HFFc6 (cell line): ENCODE results near the gene LAPTM4A. TPM values are rescaled to one million over a fixed set of nuclear protein-coding genes. Genes with fewer than 3 reads are reported as not detected.

Source experiments
- DNase-seq: peaks from one replicate; pipeline ENCODE4 v3.0.0-alpha.2; 2018
- H3K27ac Mint-ChIP-seq: 2 replicates; pipeline ENCODE4 v1.8.0; 2020; ENCODE audit warnings: mild to moderate bottlenecking, mixed read lengths
- H3K27me3 Mint-ChIP-seq: 2 replicates; pipeline ENCODE4 v1.8.0; 2021; ENCODE audit warnings: mild to moderate bottlenecking, moderate library complexity, mixed read lengths; ENCODE audit not compliant: insufficient read depth
- H3K36me3 Mint-ChIP-seq: 2 replicates; pipeline ENCODE4 v1.8.0; 2021; ENCODE audit warnings: low read depth, mixed read lengths
- H3K4me1 Mint-ChIP-seq: 2 replicates; pipeline ENCODE4 v1.8.0; 2020; ENCODE audit warnings: low read depth, mixed read lengths
- H3K4me3 Mint-ChIP-seq: 2 replicates; pipeline ENCODE4 v1.8.0; 2020; ENCODE audit warnings: mild to moderate bottlenecking, moderate library complexity, mixed read lengths
- H3K9me3 Mint-ChIP-seq: 2 replicates; pipeline ENCODE4 v1.8.0; 2020; ENCODE audit warnings: mild to moderate bottlenecking, mixed read lengths
- total RNA-seq, 6 experiments: library from RNA; stranded (reverse); fragmentation: NEBNext Ultra II Directional; extraction: Animal tissue kit (Norgen Biotek cat#: 25700); gene quantifications; 2 replicates in 1 of 6; 3 replicates in 5 of 6; pipeline ENCODE4 v1.2.3, GENCODE V29; 2021
- TF ChIP-seq, protein P1 (sequence below): fragments of 200-600 bp; sonication (generic); IDR thresholded peaks from 2 replicates; pipeline ENCODE4 v1.5.0; 2021; ENCODE audit warnings: antibody characterized with exemption, mild to moderate bottlenecking

Gene LAPTM4A
- total RNA-seq, 6 experiments from 2014 or later, result 218 to 254 (median 240) TPM

DNA sequence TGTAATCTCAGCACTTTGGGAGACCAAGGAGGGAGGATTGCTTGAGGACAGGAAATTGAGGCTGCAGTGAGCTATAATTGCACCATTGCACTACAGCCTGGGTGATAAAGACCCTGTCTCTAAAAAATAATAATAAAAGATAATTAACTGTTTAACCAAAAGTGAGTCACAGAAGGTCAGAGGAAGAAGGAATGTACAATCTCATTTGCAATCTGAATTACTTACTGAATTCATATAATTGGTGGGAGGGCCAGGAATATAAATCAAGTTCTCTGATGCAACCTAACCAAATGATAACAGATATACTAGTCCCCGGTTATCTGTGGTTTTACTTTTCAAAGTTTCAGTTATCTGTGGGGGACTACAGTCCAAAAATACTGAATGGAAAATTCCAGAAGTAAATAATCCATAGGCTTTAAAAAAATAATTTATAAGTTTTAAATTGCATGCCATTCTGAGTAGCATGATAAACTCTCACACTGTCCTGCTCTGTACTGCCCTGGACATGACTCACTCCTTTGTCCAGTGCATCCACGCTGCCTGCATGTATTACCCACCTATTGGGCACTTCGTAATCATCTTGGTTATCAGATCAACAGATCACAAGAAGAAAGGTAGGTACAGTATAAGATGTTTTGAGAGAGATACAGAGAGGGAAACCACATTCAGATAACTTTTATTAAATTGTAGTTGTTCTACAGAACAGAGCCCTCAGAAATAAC is 26.2 kb downstream of the LAPTM4A start:
- Mint-ChIP-seq H3K4me1 (peaks cover 44% of the 10 kb centered on the region), H3K9me3 (peaks cover 24% of the 10 kb centered on the region), H3K36me3 (peaks cover 70% of the 10 kb centered on the region), H3K27me3 (no peaks in the 10 kb centered on the region), H3K27ac (peak overlapping the region; percentile 60; the same call in 1 of the 2 replicates), H3K4me3 (no peak overlapping the region)
- DNase-seq, result peak; percentile 48
- TF ChIP-seq, protein P1, sequence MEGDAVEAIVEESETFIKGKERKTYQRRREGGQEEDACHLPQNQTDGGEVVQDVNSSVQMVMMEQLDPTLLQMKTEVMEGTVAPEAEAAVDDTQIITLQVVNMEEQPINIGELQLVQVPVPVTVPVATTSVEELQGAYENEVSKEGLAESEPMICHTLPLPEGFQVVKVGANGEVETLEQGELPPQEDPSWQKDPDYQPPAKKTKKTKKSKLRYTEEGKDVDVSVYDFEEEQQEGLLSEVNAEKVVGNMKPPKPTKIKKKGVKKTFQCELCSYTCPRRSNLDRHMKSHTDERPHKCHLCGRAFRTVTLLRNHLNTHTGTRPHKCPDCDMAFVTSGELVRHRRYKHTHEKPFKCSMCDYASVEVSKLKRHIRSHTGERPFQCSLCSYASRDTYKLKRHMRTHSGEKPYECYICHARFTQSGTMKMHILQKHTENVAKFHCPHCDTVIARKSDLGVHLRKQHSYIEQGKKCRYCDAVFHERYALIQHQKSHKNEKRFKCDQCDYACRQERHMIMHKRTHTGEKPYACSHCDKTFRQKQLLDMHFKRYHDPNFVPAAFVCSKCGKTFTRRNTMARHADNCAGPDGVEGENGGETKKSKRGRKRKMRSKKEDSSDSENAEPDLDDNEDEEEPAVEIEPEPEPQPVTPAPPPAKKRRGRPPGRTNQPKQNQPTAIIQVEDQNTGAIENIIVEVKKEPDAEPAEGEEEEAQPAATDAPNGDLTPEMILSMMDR, result no peak

DNA sequence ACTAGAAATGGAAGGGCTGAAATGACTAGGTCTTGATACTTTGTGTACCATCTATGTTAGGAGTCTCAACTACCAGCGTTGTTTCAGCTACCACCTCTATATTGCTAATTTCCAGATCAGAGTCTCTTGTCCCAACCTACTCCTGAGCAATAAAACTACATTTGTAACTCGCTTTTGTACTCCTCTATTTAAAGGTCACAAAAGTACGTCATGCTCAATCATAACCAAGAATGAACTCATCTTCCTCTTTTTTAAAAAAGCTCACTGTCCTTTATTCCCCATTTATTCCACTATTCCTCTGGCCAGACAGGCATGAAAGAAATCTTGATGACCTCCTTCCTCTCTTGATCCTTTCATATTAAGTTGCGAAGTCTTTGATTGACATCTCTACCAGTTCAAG is 27.7 kb downstream of the LAPTM4A start:
- H3K27me3 Mint-ChIP-seq, result no peaks in the 10 kb centered on the region
- TF ChIP-seq, protein P1, result no peak
- peaks cover 26% of the 10 kb centered on the region for H3K9me3 Mint-ChIP-seq
- peaks cover 35% of the 10 kb centered on the region for H3K4me1 Mint-ChIP-seq
- no peak overlapping the region for H3K4me3 Mint-ChIP-seq
- DNase-seq, result no peak
- H3K36me3 Mint-ChIP-seq, result peaks cover 60% of the 10 kb centered on the region
- H3K27ac Mint-ChIP-seq, result no peak overlapping the region

DNA sequence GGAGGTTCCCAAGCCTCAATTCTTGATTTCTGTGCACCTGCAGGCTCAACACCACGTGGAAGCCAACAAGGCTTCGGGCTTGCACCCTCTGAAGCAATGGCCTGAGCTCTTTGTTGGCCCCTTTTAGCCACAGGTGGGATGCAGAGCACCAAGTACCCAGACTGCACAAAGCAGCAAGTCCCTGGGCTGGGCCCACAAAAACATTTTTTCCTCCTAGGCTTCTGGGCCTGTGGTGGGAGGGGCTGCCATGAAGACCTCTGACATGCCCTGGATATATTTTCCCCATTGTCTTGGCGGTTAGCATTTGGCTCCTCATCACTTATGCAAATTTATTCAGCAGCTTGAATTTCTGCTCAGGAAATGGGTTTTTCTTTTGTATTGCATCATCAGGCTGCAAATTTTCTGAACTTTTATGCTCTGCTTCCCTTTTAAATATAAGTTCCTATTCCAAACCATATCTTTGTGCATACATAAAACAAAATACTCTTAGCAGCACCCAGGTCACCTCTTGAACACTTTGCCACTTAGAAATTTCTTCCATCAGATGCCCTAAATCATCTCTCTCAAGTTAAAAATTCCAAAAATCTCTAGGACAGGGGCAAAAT is 29.9 kb downstream of the LAPTM4A start:
- Mint-ChIP-seq H3K27ac (no peak overlapping the region), H3K4me3 (no peak overlapping the region), H3K9me3 (peaks cover 26% of the 10 kb centered on the region), H3K36me3 (peaks cover 48% of the 10 kb centered on the region), H3K27me3 (no peaks in the 10 kb centered on the region), H3K4me1 (peaks cover 19% of the 10 kb centered on the region)
- TF ChIP-seq, protein P1, result no peak
- no peak for DNase-seq

DNA sequence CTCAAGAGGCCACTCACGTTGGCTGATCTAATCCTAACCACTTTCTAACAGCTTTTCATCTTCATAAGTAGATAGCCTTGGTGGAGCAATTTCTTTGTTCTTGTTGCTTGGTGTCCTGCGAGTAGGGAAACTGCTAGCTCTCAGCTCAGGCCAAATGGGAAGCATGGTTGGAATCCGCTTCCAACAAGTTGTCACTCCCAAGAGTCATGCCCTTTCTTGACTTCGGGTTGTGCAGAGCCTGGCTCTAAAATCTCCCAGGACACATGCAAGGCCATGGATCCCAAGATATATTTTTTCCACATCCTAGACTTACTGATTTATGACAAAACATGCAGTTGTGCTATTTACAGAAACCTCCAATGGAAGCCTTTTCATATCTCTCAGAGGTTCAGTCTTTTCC is 31.7 kb downstream of the LAPTM4A start:
- Mint-ChIP-seq H3K27ac (no peak overlapping the region), H3K36me3 (peaks cover 47% of the 10 kb centered on the region), H3K4me1 (peaks cover 8% of the 10 kb centered on the region), H3K9me3 (peaks cover 26% of the 10 kb centered on the region), H3K4me3 (no peak overlapping the region), H3K27me3 (no peaks in the 10 kb centered on the region)
- TF ChIP-seq, protein P1, result no peak
- no peak for DNase-seq

DNA sequence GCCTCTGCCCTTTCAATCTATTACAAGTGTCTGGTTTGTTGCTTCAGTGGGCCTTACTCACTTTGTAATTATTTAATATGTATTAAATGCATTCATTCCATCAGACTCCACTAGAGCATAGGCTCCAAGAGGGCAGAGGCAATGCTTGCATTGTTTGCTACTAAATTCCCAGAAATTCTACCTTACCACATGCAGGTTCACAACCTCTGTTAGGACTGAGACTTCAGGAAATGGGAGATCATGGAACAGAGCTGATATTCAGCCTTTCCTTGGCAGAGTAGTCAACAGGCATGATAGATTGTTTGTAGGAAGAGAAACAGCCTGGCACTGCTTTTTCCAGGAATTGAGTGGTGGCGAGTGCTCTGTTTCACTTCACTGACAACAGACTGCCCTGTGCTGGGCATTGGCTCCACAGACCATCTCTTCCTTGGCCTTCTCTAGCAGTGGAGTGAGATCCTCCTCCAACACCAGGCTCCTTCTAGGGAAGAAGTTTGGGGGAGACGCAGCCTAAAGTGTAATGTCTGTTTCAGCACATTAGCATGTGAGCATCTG is 32.8 kb downstream of the LAPTM4A start:
- no peaks in the 10 kb centered on the region for H3K4me1 Mint-ChIP-seq
- no peak overlapping the region for H3K27ac Mint-ChIP-seq
- H3K9me3 Mint-ChIP-seq, result peaks cover 31% of the 10 kb centered on the region
- peaks cover 41% of the 10 kb centered on the region for H3K36me3 Mint-ChIP-seq
- TF ChIP-seq, protein P1, result no peak
- no peak overlapping the region for H3K4me3 Mint-ChIP-seq
- H3K27me3 Mint-ChIP-seq, result no peaks in the 10 kb centered on the region
- DNase-seq, result no peak
